AG10803 (cell line): ENCODE measurements around the gene CELF2.

Experiments used
- DNase-seq: peaks from one replicate; pipeline ENCODE4 v3.0.0; 2010; ENCODE audit warnings: low read depth
- H3K4me3 ChIP-seq: 2 replicates; pipeline ENCODE4 v1.5.1; 2011; ENCODE audit warnings: mild to moderate bottlenecking, low read length, control low read depth
- TF ChIP-seq, protein P1 (sequence below): conservative IDR thresholded peaks from 2 replicates; pipeline ENCODE4 v1.5.1; 2011; ENCODE audit warnings: mild to moderate bottlenecking, low read length, control low read depth, inconsistent platforms

Gene CELF2

DNA sequence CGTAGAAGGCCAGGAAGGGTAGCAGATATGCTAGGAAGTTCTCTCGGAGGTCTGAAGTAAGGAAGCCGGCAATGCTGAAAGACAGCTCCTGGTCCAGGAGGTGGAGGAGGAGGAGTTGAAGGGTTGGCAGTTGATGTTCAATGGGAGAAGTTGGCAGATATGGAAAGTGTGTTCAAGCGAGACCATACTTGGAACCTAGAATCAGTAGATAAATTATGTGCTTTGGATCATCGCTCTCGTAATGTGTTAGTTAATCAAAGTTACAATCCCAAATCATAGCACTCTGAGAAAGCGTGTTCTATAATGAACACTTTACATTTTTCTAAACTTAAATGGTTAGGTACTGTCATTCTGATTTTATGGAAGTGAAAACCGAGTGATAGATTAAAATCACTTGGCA lies 152.9 kb downstream of the CELF2 start:
- TF ChIP-seq, protein P1, sequence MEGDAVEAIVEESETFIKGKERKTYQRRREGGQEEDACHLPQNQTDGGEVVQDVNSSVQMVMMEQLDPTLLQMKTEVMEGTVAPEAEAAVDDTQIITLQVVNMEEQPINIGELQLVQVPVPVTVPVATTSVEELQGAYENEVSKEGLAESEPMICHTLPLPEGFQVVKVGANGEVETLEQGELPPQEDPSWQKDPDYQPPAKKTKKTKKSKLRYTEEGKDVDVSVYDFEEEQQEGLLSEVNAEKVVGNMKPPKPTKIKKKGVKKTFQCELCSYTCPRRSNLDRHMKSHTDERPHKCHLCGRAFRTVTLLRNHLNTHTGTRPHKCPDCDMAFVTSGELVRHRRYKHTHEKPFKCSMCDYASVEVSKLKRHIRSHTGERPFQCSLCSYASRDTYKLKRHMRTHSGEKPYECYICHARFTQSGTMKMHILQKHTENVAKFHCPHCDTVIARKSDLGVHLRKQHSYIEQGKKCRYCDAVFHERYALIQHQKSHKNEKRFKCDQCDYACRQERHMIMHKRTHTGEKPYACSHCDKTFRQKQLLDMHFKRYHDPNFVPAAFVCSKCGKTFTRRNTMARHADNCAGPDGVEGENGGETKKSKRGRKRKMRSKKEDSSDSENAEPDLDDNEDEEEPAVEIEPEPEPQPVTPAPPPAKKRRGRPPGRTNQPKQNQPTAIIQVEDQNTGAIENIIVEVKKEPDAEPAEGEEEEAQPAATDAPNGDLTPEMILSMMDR = no peak
- no peak for DNase-seq
- no peak overlapping the region for H3K4me3 ChIP-seq

DNA sequence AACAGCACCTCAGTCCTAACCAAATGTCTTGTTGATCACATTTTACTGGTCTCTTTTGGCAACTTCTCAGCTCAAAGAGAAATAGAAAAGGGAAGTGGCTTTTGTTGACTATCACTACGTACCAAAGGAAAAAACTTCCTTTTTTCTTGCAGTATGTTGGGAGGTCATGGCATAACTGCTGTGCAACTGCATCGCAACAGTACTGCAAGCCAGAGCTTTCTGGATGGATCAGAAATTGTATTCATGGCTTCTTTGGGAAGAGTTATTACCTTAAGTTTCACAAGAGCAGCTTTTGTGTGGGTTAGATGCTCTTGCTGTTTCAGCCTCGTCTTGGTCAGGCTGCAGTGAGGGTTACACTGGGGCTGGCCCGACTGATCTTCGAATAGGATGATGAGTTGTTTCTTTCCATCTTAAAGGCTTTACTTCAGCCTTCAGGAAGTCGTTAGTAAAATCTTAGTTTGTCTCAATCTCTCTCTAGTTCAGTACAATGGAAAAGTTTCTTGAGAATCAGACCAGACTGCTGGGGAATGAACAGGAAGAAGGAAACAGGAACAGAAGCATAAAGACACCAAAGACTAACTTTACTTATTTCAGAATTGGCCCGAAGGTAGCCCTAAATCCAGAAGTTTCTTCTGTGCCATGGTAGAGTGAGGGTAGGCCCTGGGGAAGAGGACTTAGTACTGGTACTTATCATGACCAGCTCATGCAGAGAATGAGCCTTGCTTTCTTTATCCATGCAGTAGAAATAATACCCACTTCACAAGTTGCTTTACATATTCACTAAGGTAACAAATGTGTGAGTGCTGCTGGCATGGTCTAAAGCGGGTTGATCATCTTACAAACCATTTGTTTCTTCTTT lies 153.6 kb downstream of the CELF2 start:
- no peak for DNase-seq
- TF ChIP-seq, protein P1 = no peak
- no peak overlapping the region for H3K4me3 ChIP-seq

DNA sequence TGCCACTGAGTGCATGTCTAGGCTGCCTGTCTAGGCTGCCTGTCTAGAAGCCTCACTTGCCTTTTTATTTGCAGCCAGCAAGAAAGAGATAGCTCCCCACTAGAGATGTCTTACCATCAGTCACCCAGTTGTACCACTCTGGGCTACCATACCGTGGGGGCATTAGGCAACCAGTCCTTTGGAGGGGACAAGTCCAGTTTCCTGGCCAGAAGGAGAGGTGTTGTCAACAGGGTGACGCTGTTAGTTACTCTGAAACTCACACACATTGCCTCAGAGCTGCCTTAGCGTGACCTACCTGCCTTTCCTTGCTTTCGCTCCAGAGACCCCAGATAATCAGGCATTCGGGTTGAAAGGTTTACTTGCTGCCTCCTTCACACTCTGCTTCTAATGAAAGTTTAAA lies 155.4 kb downstream of the CELF2 start:
- no peak overlapping the region for H3K4me3 ChIP-seq
- TF ChIP-seq, protein P1 = no peak
- DNase-seq = no peak

DNA sequence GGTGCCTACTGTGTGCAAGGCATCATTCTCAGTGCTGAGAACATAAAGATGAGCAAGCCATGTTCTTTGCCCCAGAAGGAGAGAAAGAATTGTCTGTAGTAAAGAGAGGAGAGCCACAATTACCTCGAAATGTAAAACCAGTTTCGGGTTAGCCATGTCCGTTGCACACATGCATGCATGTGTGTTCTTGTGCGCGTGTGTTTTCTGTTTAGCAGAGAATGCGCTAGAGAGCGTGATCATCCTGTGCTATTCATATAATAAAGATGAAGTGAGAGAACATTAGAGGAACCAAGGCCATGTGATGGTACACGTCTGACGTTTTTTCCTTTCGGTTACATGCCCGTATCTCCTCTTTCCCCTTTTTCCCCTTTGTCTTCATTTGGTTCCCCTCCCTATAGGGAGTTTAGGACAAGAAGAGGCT lies 158.2 kb downstream of the CELF2 start:
- no peak overlapping the region for H3K4me3 ChIP-seq
- TF ChIP-seq, protein P1 = no peak
- DNase-seq = no peak

DNA sequence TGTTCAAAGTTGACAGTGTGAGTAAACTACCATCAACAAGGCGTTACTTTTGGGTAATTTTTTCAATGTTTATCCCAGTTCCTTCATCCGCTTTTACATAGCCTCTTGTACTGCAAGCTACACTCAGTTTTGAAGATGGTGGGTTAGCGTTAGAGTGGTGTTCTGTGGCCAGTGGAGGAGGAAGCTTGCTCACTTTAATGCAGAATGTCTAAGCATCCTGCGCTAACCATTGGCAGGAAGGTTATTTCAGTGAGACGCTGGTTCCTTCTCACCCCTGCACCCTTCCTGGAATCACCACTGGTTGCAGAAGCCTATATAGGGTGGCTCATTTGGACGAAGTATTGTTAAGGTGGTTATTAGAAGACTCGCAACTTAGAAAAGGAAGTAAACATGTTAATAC lies 159.1 kb downstream of the CELF2 start:
- H3K4me3 ChIP-seq = no peak overlapping the region
- TF ChIP-seq, protein P1 = no peak

DNA sequence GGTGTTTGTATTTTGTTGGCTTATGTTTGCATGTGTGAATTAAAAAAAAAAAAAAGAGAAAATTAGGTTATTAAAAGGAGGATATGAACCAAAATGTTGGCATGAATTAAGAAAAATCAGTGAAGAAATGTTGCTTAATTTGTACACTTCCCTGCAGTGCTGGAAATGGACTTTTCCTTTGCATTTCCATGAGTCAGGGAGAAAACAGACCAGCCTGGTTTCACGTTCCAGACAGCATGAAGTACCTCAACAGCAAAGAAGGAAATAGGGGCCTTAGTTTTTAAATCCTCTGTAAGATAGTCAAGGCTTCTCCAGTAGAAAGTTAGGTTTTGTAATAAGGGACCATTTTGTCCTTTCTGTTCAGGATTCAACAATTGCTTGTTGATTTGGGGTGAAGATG lies 159.7 kb downstream of the CELF2 start:
- DNase-seq = no peak
- TF ChIP-seq, protein P1 = no peak
- no peak overlapping the region for H3K4me3 ChIP-seq

More for the DNA sequence above, 159.1 kb downstream of the CELF2 start:
- DNase-seq = no peak

DNA sequence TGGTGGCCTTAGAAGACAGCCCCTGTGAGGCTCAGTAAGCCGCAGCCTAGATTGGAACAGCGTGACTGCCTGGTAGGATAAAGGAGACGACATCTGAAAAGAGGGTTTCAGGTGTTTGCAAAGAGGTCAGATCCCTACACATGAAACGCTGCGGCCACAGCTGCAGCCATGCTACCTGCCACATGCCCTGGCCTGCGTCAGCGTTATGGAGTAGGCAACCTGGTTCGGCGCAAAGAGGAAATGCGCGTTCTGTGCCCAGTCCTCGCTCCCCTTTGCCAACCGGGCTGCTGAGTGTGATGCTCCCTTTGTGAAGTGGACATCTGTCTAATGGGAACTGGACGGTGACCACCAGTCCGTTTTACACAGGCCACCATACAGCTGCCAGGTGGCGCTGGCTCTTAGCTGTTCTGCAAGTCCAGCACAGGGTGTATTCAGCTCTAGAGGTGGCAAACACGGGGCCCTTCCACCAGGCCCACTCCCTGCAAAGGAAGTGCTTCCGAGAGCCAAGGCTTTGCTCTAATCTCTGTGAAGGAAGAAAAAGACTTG lies 160.3 kb downstream of the CELF2 start:
- DNase-seq = no peak
- TF ChIP-seq, protein P1 = no peak
- no peak overlapping the region for H3K4me3 ChIP-seq
